VCaP (cell line): Measurements from ENCODE around the gene LGR6.
A peak's percentile ranks its signal among the peaks of the same experiment; 100 is the strongest.

Experiments used
- H3K27ac ChIP-seq: fragments of 450-650 bp; 2 replicates; pipeline ENCODE4 v1.5.1; 2017
- CTCF ChIP-seq: fragments of 450-650 bp; conservative IDR thresholded peaks from 2 replicates; pipeline ENCODE4 v1.5.1; 2017; ENCODE audit warnings: mild to moderate bottlenecking, moderate library complexity

The LGR6 gene

GRCh38 chr1:202305168-202305567 lies 111.6 kb downstream of the LGR6 start:
- TF ChIP-seq CTCF, result no peak
- no peak overlapping the region for H3K27ac ChIP-seq

GRCh38 chr1:202306535-202307345 lies 113.1 kb downstream of the LGR6 start:
- TF ChIP-seq CTCF, result no peak

GRCh38 chr1:202310071-202310725 lies 116.6 kb downstream of the LGR6 start:
- TF ChIP-seq CTCF, result no peak
- no peak overlapping the region for H3K27ac ChIP-seq

More at GRCh38 chr1:202306535-202307345, 113.1 kb downstream of the LGR6 start:
- no peak overlapping the region for H3K27ac ChIP-seq

GRCh38 chr1:202310746-202311145 lies 117.1 kb downstream of the LGR6 start:
- no peak overlapping the region for H3K27ac ChIP-seq
- no peak for TF ChIP-seq CTCF

GRCh38 chr1:202311875-202312635 lies 118.5 kb downstream of the LGR6 start:
- no peak overlapping the region for H3K27ac ChIP-seq
- no peak for TF ChIP-seq CTCF

GRCh38 chr1:202315576-202316168 lies 122.1 kb downstream of the LGR6 start:
- no peak overlapping the region for H3K27ac ChIP-seq
- peak; percentile 96 for TF ChIP-seq CTCF

- H3K27ac ChIP-seq, result no peak overlapping the region
- TF ChIP-seq CTCF, result no peak
Measured at GRCh38 chr1:202316186-202316585, 122.6 kb downstream of the LGR6 start.
